HepG2 (cell line): Measurements from ENCODE around the gene CBLN3. TPM values are rescaled to one million over a fixed set of nuclear protein-coding genes. Genes with fewer than 3 reads are reported as not detected.

Source experiments
- BORCS8-MEF2B ChIP-seq: sonication (generic); formaldehyde crosslinking; IDR thresholded peaks from 2 replicates; pipeline ENCODE4 v1.8.0; 2022; ENCODE audit warnings: mild to moderate bottlenecking, missing genetic modification reagents
- CEBPG ChIP-seq: IDR thresholded peaks from 2 replicates; pipeline ENCODE4 v1.6.1; 2016
- DR1 ChIP-seq: sonication (generic); formaldehyde crosslinking; IDR thresholded peaks from 2 replicates; pipeline ENCODE4 v1.8.0; 2021; ENCODE audit warnings: mild to moderate bottlenecking, missing genetic modification reagents, inconsistent platforms
- FOSL1 ChIP-seq: sonication (generic); formaldehyde crosslinking; IDR thresholded peaks from 2 replicates; pipeline ENCODE4 v1.9.0; 2021; ENCODE audit warnings: missing genetic modification reagents, borderline replicate concordance
- HOXD1 ChIP-seq: sonication (generic); formaldehyde crosslinking; IDR thresholded peaks from 2 replicates; pipeline ENCODE4 v1.5.0; 2020; ENCODE audit warnings: missing genetic modification reagents
- KDM6A ChIP-seq: IDR thresholded peaks from 2 replicates; pipeline ENCODE4 v1.6.1; 2016; ENCODE audit warnings: low read depth
- MATR3 ChIP-seq: sonication (generic); formaldehyde crosslinking; IDR thresholded peaks from 2 replicates; pipeline ENCODE4 v1.4.0; 2020; ENCODE audit warnings: missing genetic modification reagents
- MLX ChIP-seq: IDR thresholded peaks from 2 replicates; pipeline ENCODE4 v1.6.1; 2016
- MTA3 ChIP-seq: sonication (generic); formaldehyde crosslinking; IDR thresholded peaks from 2 replicates; pipeline ENCODE4 v1.4.0; 2020; ENCODE audit warnings: missing genetic modification reagents
- PATZ1 ChIP-seq: sonication (generic); formaldehyde crosslinking; IDR thresholded peaks from 2 replicates; pipeline ENCODE4 v1.4.0; 2020; ENCODE audit warnings: missing genetic modification reagents
- PRDM10 ChIP-seq: sonication (generic); formaldehyde crosslinking; IDR thresholded peaks from 2 replicates; pipeline ENCODE4 v1.4.0; 2020; ENCODE audit warnings: low read depth, missing genetic modification reagents
- SRSF4 ChIP-seq: fragments of 200-400 bp; formaldehyde crosslinking; IDR thresholded peaks from one replicate; pipeline ENCODE4 v1.6.1; 2018; ENCODE audit warnings: mild to moderate bottlenecking, low read depth, low read length, moderate library complexity; ENCODE audit not compliant: poor library complexity, severe bottlenecking
- TBX2 ChIP-seq: sonication (generic); formaldehyde crosslinking; IDR thresholded peaks from 2 replicates; pipeline ENCODE4 v1.5.0; 2020; ENCODE audit warnings: missing genetic modification reagents, mild to moderate bottlenecking, borderline replicate concordance
- XBP1 ChIP-seq: sonication (generic); formaldehyde crosslinking; IDR thresholded peaks from 2 replicates; pipeline ENCODE4 v1.5.0; 2020; ENCODE audit warnings: missing genetic modification reagents
- ZNF160 ChIP-seq: sonication (generic); formaldehyde crosslinking; IDR thresholded peaks from 2 replicates; pipeline ENCODE4 v1.8.0; 2022; ENCODE audit warnings: mild to moderate bottlenecking, inconsistent platforms, missing genetic modification reagents
- ZNF317 ChIP-seq: sonication (generic); formaldehyde crosslinking; IDR thresholded peaks from 2 replicates; pipeline ENCODE4 v1.5.0; 2020; ENCODE audit warnings: mild to moderate bottlenecking, missing genetic modification reagents
- ZNF567 ChIP-seq: sonication (generic); formaldehyde crosslinking; IDR thresholded peaks from 2 replicates; pipeline ENCODE4 v1.8.1; 2023; ENCODE audit warnings: mild to moderate bottlenecking, missing genetic modification reagents, borderline replicate concordance
- ZNF761 ChIP-seq: sonication (generic); formaldehyde crosslinking; conservative IDR thresholded peaks from 2 replicates; pipeline ENCODE4 v1.4.0; 2020; ENCODE audit warnings: mild to moderate bottlenecking, missing genetic modification reagents
- ZNF768 ChIP-seq: sonication (generic); formaldehyde crosslinking; IDR thresholded peaks from 2 replicates; pipeline ENCODE4 v1.4.0; 2020; ENCODE audit warnings: missing genetic modification reagents
- ZNF777 ChIP-seq: sonication (generic); formaldehyde crosslinking; IDR thresholded peaks from 2 replicates; pipeline ENCODE4 v1.4.0; 2020; ENCODE audit warnings: missing genetic modification reagents
- polyA plus RNA-seq, 8 experiments: library from polyadenylated mRNA; depleted of rRNA in 3 of 8; stranded (reverse) in 7 of 8; unstranded in 1 of 8; fragments of >200 nt; fragmentation: Illumina TruSeq in 4 of 8; extraction: Trizol in 4 of 8; gene quantifications; 2 replicates each; pipeline versions ENCODE4 v1.2.1 to v1.2.3, GENCODE V29; 2011 to 2016; ENCODE audit warnings: low read depth in 4 of 8, missing spikeins in 1 of 8, mixed read lengths in 1 of 8; ENCODE audit not compliant: insufficient read depth in 1 of 8
- total RNA-seq, 5 experiments: library from RNA; depleted of rRNA; stranded (reverse); fragments of >200 nt; fragmentation: Illumina TruSeq; extraction: Trizol; gene quantifications; 2 replicates each; pipeline ENCODE4 v1.2.3, GENCODE V29; 2016; ENCODE audit warnings: low read depth in 1 of 5
- TF ChIP-seq, protein P1 (sequence below): sonication (generic); formaldehyde crosslinking; IDR thresholded peaks from 2 replicates; pipeline ENCODE4 v1.4.0; 2020; ENCODE audit warnings: mild to moderate bottlenecking, missing genetic modification reagents

Gene CBLN3
- total and polyA plus RNA-seq, 2 of the 13 experiments (the other 11 are each of a cell fraction or from before 2014, with no cell fraction given) = 0.66 to 0.98 TPM

DNA sequence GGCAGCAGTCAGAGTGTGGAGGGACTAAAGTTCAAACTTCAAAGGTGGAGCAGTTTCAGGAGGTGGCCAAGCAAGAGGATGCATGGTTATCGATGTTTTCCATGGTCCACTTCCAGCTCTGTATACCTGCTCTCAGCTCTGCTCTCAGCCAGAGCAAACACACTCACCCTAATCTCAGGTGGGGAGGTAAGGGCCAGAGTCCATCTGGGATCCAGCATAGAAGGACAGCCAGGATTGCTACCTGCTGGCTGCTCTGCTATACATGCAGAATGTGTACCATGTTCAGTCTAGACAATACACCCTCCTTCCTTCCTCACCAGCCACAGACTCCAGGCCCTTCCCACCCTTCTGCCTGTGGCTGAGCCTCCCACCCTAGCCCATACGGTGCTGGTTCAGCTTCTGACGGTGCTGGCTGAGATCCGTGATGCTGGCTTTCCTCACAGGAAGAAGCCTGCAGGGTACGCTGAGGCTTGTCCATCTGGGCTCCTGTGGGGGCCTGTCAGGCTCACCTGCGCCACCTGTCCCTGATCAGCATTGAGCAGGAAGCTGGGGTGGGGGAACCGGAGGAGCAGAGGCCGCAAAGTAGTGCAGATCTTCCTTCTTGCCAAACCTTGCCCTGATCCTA, 2.4 kb downstream of the CBLN3 start (continued):
- TF ChIP-seq MLX (CRISPR knock-in tag) (peak; percentile 91), DR1 (CRISPR knock-in tag) (no peak; the same call in 1 of the 2 replicates), MATR3 (CRISPR knock-in tag) (peak; percentile 65; the same call in 1 of the 2 replicates), FOSL1 (no peak), KDM6A (CRISPR knock-in tag) (0 out of 2 replicates have a peak, but pooled peaks have one; percentile 69), TBX2 (peak; percentile 86), PRDM10 (CRISPR knock-in tag) (no peak), HOXD1 (no peak), PATZ1 (CRISPR knock-in tag) (peak; percentile 58), XBP1 (CRISPR knock-in tag) (no peak), ZNF317 (CRISPR knock-in tag) (no peak), ZNF761 (CRISPR knock-in tag) (peak; percentile 56; the same call in 1 of the 2 replicates), CEBPG (CRISPR knock-in tag) (peak; percentile 35; the same call in 1 of the 2 replicates), ZNF567 (CRISPR knock-in tag) (peak; percentile 93; the same call in 1 of the 2 replicates), BORCS8-MEF2B (peak; percentile 76), ZNF768 (CRISPR knock-in tag) (peak; percentile 59; the same call in 1 of the 2 replicates), ZNF777 (CRISPR knock-in tag) (peak; percentile 43; the same call in 1 of the 2 replicates), SRSF4 (no peak), MTA3 (no peak), ZNF160 (CRISPR knock-in tag) (0 out of 2 replicates have a peak, but pooled peaks have one; percentile 14)
- TF ChIP-seq, protein P1, sequence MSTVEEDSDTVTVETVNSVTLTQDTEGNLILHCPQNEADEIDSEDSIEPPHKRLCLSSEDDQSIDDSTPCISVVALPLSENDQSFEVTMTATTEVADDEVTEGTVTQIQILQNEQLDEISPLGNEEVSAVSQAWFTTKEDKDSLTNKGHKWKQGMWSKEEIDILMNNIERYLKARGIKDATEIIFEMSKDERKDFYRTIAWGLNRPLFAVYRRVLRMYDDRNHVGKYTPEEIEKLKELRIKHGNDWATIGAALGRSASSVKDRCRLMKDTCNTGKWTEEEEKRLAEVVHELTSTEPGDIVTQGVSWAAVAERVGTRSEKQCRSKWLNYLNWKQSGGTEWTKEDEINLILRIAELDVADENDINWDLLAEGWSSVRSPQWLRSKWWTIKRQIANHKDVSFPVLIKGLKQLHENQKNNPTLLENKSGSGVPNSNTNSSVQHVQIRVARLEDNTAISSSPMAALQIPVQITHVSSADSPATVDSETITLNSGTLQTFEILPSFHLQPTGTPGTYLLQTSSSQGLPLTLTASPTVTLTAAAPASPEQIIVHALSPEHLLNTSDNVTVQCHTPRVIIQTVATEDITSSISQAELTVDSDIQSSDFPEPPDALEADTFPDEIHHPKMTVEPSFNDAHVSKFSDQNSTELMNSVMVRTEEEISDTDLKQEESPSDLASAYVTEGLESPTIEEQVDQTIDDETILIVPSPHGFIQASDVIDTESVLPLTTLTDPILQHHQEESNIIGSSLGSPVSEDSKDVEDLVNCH (CRISPR knock-in tag) = no peak
